Ovary (tissue), 9 donors: ENCODE data around the gene F7. TPM values are rescaled to one million over a fixed set of nuclear protein-coding genes. Genes with fewer than 3 reads are reported as not detected.

Source experiments
- DNase-seq, 5 donors: peaks; one replicate each; pipeline ENCODE4 v3.0.0-alpha.2; 2019 to 2020
- H3K27ac ChIP-seq, 2 donors: fragments of 200-600 bp; one replicate each; pipeline versions ENCODE4 v1.5.1 to v1.8.0; 2019 to 2022
- H3K27me3 ChIP-seq: fragments of 200-600 bp; one replicate; pipeline ENCODE4 v1.8.0; 2022
- H3K36me3 ChIP-seq: fragments of 200-600 bp; sonication (generic); one replicate; pipeline ENCODE4 v1.5.1; 2019
- H3K4me1 ChIP-seq: one replicate; pipeline ENCODE4 v1.8.1; 2013; ENCODE audit warnings: mild to moderate bottlenecking, moderate library complexity; ENCODE audit not compliant: insufficient read depth
- H3K4me3 ChIP-seq: fragments of 200-600 bp; sonication (generic); one replicate; pipeline ENCODE4 v1.5.1; 2017
- H3K9me3 ChIP-seq, 2 donors: fragments of 200-600 bp in 1 of 2; sonication (generic) in 1 of 2; one replicate each; pipeline versions ENCODE4 v1.5.1 to v1.8.1; 2013 to 2019; ENCODE audit warnings: mild to moderate bottlenecking in 1 of 2, moderate library complexity in 1 of 2
- CTCF ChIP-seq, 3 donors: fragments of 450-650 bp in 2 of 3; fragments of 200-600 bp in 1 of 3; IDR thresholded peaks; one replicate each; pipeline versions ENCODE4 v1.5.1 to v1.8.0; 2016 to 2022; ENCODE audit warnings: antibody characterized with exemption in 3 of 3, mild to moderate bottlenecking in 1 of 3
- EP300 ChIP-seq: sonication (generic); formaldehyde crosslinking; IDR thresholded peaks from one replicate; pipeline ENCODE4 v1.6.1; 2017; ENCODE audit warnings: antibody characterized with exemption
- POLR2A ChIP-seq: fragments of 450-650 bp; IDR thresholded peaks from one replicate; pipeline ENCODE4 v1.6.1; 2017; ENCODE audit warnings: antibody characterized with exemption, mild to moderate bottlenecking, moderate library complexity
- WGBS, 3 donors: extraction: QIAGEN DNeasy Blood & Tissue Kit in 1 of 3; methylation state at CpG; one replicate each; pipeline versions ENCODE4 v1.1.5 to v1.1.7; 2013 to 2017; 5-methylcytosine and 5-hydroxymethylcytosine counted together
- intact Hi-C, 4 donors: fragments of 100-400 bp; cut with DNase I; formaldehyde crosslinking; loops; one replicate each; pipeline versions ENCODE4 v1.11.0 to v1.15.1; 2022 to 2023
- polyA plus RNA-seq, 2 donors: library from polyadenylated mRNA; stranded (reverse); fragments of 200-250 nt in 1 of 2; fragments of 350-450 nt in 1 of 2; fragmentation: Illumina TruSeq in 1 of 2; extraction: RNeasy Lipid Tissue Mini Kit (QIAGEN cat#74804) in 1 of 2; gene quantifications; one replicate each; pipeline ENCODE4 v1.2.3, GENCODE V29; 2013 to 2014
- total RNA-seq, 7 donors: library from RNA; depleted of rRNA in 2 of 7; stranded (reverse); fragments of >200 nt in 2 of 7; fragmentation: NEBNext Ultra II Directional in 3 of 7; extraction: Animal tissue kit (Norgen Biotek cat#: 25700) in 3 of 7; gene quantifications; one replicate each; pipeline versions ENCODE4 v1.1.0 to v1.2.4, GENCODE V29; 2016 to 2023
- donor health status: DM: no; HTN: no; CAD: no; lungs with moderate emphysema.
- donor health status: DM: no; HTN: no; CAD: no.
- donor health status: Bipolar disorder and iron deficiency.
- donor health status: DM: yes; HTN: yes; CAD: no.
- donor health status: DM: no; HTN: no; CAD: no.
- donor health status: DM: yes; HTN: yes; CAD: no.

F7 gene
- total and polyA plus RNA-seq, 9 donors = 0.11 to 2.1 (median 0.35) TPM; not detected in 2

GRCh38 chr13:113058988-113059850 lies 46.4 kb upstream of the F7 start:
- no peaks in the 10 kb centered on the region for H3K36me3 ChIP-seq
- H3K4me3 ChIP-seq = no peak overlapping the region
- H3K27ac ChIP-seq = no peak overlapping the region
- no peak for TF ChIP-seq EP300
- no peak for TF ChIP-seq CTCF (IDR thresholded peaks at IDR 0.05)
- whole genome bisulfite sequencing, 3 donors = 90 to 94% (median 90%) methylated on average over 22 of the region's 22 CpGs
- DNase-seq = no peak
- no peaks in the 10 kb centered on the region for H3K9me3 ChIP-seq
- intact Hi-C loops = no loop called here
- H3K27me3 ChIP-seq = no peaks in the 10 kb centered on the region
- H3K4me1 ChIP-seq = no peaks in the 10 kb centered on the region

GRCh38 chr13:113059891-113060290 lies 45.7 kb upstream of the F7 start:
- Histone ChIP-seq H3K27me3 (no peaks in the 10 kb centered on the region), H3K4me3 (no peak overlapping the region), H3K36me3 (no peaks in the 10 kb centered on the region), H3K4me1 (no peaks in the 10 kb centered on the region), H3K27ac (no peak overlapping the region), H3K9me3 (no peaks in the 10 kb centered on the region)
- no peak for DNase-seq
- WGBS, 3 donors = 57 to 71% (median 62%) methylated on average over 14 to 15 of the region's 15 CpGs
- TF ChIP-seq POLR2A = no peak
- TF ChIP-seq CTCF (IDR thresholded peaks at IDR 0.05) = no peak
- no peak for TF ChIP-seq EP300
- intact Hi-C loops = no loop called here

- no peak overlapping the region for H3K4me3 ChIP-seq
- H3K9me3 ChIP-seq = no peaks in the 10 kb centered on the region
- WGBS, 3 donors = 79 to 87% (median 84%) methylated on average over 34 of the region's 34 CpGs
- H3K27ac ChIP-seq = no peak overlapping the region
- no peaks in the 10 kb centered on the region for H3K36me3 ChIP-seq
- H3K27me3 ChIP-seq = no peaks in the 10 kb centered on the region
- intact Hi-C loops = no loop called here
- no peak for DNase-seq
- no peak for TF ChIP-seq EP300
- TF ChIP-seq CTCF (IDR thresholded peaks at IDR 0.05) = no peak
- no peak for TF ChIP-seq POLR2A
- no peaks in the 10 kb centered on the region for H3K4me1 ChIP-seq
These were observed 44.9 kb upstream of the F7 start for GRCh38 chr13:113060557-113061270.

- no peak overlapping the region for H3K27ac ChIP-seq
- no peaks in the 10 kb centered on the region for H3K27me3 ChIP-seq
- H3K36me3 ChIP-seq = no peaks in the 10 kb centered on the region
- TF ChIP-seq EP300 (no peak), POLR2A (no peak), CTCF (IDR thresholded peaks at IDR 0.05) (no peak)
- intact Hi-C loops = no loop called here
- DNase-seq = no peak
- no peak overlapping the region for H3K4me3 ChIP-seq
- no peaks in the 10 kb centered on the region for H3K9me3 ChIP-seq
- no peaks in the 10 kb centered on the region for H3K4me1 ChIP-seq
- WGBS, 3 donors = 82 to 88% (median 83%) methylated on average over 9 of the region's 9 CpGs
These were observed 44.3 kb upstream of the F7 start for GRCh38 chr13:113061271-113061625.
